Measurements from ENCODE around the gene IGF2.

The IGF2 gene

DNA sequence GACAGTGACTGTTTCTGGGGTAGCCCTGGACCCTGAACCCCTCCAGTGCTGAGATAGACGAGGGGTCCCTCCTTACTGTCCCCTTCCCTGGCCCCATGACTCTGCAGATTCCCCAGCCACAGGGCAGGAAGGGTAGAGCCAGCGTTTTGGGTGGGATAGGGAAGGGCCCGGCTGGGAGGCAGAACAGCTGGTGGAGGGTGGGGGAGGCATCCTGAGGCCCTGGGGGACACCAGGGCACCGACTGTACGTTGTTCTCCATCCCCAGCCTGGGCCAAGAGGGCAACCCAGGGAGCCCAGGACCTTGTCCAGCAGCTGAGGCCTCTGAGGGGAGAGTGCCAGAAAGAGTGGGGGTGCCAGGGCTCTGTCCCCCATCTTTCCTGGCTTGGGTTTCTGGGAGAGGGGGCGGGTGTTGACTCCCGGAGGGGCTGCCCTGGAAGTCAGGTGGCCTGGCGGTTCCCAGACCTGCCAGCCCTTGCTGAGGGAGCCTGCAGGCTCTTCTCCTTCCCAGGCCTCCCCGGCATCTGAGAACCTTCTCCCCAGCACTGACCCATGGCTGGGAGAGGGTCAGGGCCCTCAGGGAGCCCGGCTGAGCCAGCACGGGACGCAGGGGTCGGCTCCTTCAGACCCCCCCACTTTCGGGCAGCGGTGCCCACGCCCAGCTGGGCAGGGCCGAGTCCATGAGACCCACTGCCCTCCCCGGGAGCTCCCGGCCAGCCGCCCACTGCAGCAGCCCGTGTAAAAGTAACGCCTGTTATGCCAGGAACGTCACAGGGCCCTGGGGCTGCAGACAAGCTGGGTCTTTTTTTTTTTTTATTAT is 30.3 kb downstream of the IGF2 start:
- TF ChIP-seq, protein P1, sequence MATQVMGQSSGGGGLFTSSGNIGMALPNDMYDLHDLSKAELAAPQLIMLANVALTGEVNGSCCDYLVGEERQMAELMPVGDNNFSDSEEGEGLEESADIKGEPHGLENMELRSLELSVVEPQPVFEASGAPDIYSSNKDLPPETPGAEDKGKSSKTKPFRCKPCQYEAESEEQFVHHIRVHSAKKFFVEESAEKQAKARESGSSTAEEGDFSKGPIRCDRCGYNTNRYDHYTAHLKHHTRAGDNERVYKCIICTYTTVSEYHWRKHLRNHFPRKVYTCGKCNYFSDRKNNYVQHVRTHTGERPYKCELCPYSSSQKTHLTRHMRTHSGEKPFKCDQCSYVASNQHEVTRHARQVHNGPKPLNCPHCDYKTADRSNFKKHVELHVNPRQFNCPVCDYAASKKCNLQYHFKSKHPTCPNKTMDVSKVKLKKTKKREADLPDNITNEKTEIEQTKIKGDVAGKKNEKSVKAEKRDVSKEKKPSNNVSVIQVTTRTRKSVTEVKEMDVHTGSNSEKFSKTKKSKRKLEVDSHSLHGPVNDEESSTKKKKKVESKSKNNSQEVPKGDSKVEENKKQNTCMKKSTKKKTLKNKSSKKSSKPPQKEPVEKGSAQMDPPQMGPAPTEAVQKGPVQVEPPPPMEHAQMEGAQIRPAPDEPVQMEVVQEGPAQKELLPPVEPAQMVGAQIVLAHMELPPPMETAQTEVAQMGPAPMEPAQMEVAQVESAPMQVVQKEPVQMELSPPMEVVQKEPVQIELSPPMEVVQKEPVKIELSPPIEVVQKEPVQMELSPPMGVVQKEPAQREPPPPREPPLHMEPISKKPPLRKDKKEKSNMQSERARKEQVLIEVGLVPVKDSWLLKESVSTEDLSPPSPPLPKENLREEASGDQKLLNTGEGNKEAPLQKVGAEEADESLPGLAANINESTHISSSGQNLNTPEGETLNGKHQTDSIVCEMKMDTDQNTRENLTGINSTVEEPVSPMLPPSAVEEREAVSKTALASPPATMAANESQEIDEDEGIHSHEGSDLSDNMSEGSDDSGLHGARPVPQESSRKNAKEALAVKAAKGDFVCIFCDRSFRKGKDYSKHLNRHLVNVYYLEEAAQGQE (IDR thresholded peaks at IDR 0.05; ENCODE audit: insufficient replicate concordance, low read depth), result no peak
- TF ChIP-seq POLR2AphosphoS5 (IDR thresholded peaks at IDR 0.05; ENCODE audit: low read depth) (no peak), GABPA (IDR thresholded peaks at IDR 0.05; ENCODE audit: low read depth) (no peak), CTCF (IDR thresholded peaks at IDR 0.05; ENCODE audit: insufficient read depth, low read length) (no peak), SPI1 (IDR thresholded peaks at IDR 0.05; ENCODE audit: borderline replicate concordance, low read depth) (no peak)
- no peak for DNase-seq (ENCODE audit: low read depth in 1 of 2, low spot score in 1 of 2)
- peaks cover 3% of the 10 kb centered on the region for H3K27me3 ChIP-seq (ENCODE audit: insufficient read depth, poor library complexity, severe bottlenecking)
- no peak overlapping the region for H3K27ac ChIP-seq (replicated peaks)
- H3K4me3 ChIP-seq (replicated peaks; ENCODE audit: insufficient read depth, low read length), result no peak overlapping the region

DNA sequence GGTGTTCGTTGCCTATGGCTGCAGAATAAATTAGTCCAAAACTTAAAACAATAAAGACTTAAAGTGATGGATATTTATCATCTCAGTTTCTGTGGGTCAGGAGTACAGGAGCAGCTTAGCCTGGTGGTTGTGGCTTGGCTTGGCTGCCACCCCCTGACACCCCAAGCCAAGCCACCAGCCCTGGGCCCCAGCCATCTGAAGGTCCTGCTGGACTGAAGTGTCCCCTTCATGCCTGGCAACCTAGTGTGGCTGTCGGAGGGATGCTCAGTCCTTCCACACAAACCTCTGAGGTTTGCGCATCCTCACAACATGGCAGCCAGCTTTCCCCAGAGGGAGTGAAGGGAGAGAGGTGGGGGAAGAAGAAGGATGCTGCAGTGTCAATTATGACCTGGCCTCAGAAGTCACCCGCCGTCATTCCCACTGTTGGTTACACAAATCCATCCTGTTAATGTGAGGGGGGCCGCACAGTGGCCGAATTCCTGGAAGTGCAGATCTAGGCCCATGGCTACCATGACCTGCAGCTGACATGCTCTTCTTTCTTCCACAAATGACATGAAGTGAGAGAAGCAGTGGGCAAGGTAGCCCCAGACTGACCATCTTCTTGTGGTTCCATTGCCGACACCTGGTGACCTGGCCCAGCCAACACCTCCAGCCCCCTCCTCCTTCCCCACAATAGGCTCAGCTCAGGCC is 31.1 kb downstream of the IGF2 start:
- Histone ChIP-seq H3K27ac (replicated peaks) (no peak overlapping the region), H3K4me3 (replicated peaks; ENCODE audit: insufficient read depth, low read length) (no peak overlapping the region), H3K27me3 (ENCODE audit: insufficient read depth, poor library complexity, severe bottlenecking) (peaks cover 3% of the 10 kb centered on the region)
- no peak for DNase-seq (ENCODE audit: low read depth in 1 of 2, low spot score in 1 of 2)
- TF ChIP-seq GABPA (IDR thresholded peaks at IDR 0.05; ENCODE audit: low read depth) (no peak), POLR2AphosphoS5 (IDR thresholded peaks at IDR 0.05; ENCODE audit: low read depth) (no peak), SPI1 (IDR thresholded peaks at IDR 0.05; ENCODE audit: borderline replicate concordance, low read depth) (no peak), CTCF (IDR thresholded peaks at IDR 0.05; ENCODE audit: insufficient read depth, low read length) (no peak)
- TF ChIP-seq, protein P1 (IDR thresholded peaks at IDR 0.05; ENCODE audit: insufficient replicate concordance, low read depth), result no peak

- no peak overlapping the region for H3K4me3 ChIP-seq (replicated peaks; ENCODE audit: insufficient read depth, low read length)
- TF ChIP-seq CTCF (IDR thresholded peaks at IDR 0.05; ENCODE audit: insufficient read depth, low read length) (no peak), POLR2AphosphoS5 (IDR thresholded peaks at IDR 0.05; ENCODE audit: low read depth) (no peak), SPI1 (IDR thresholded peaks at IDR 0.05; ENCODE audit: borderline replicate concordance, low read depth) (no peak), GABPA (IDR thresholded peaks at IDR 0.05; ENCODE audit: low read depth) (no peak)
- TF ChIP-seq, protein P1 (IDR thresholded peaks at IDR 0.05; ENCODE audit: insufficient replicate concordance, low read depth), result no peak
- H3K27me3 ChIP-seq (ENCODE audit: insufficient read depth, poor library complexity, severe bottlenecking), result peaks cover 3% of the 10 kb centered on the region
- DNase-seq (ENCODE audit: low read depth in 1 of 2, low spot score in 1 of 2), result no peak
- H3K27ac ChIP-seq (replicated peaks), result no peak overlapping the region
Measured at GRCh38 chr11:2107521-2107920, 31.7 kb downstream of the IGF2 start.

Data from HL-60 (cell line).